CD4-positive, alpha-beta T cell (primary cell): Measurements from ENCODE around the gene RALGAPA1. TPM values are rescaled to one million over a fixed set of nuclear protein-coding genes. Genes with fewer than 3 reads are reported as not detected.

ENCODE experiments used
- ATAC-seq: fragments of 200-7000 bp; cut with Tn5 transposase; one replicate; pipeline ENCODE4 v1.10.0; 2022; ENCODE audit warnings: mild to moderate bottlenecking; ENCODE audit not compliant: poor library complexity
- CTCF ChIA-PET: fragments of 350-600 bp; sonication (Branson Sonifier 250); formaldehyde crosslinking; loops from one replicate; lab custom pipeline; 2021; ENCODE audit warnings: antibody characterized with exemption, inconsistent platforms; lab: Charles Lee
- POLR2A ChIA-PET: fragments of 350-600 bp; sonication (Branson Sonifier 250); formaldehyde crosslinking; loops from one replicate; lab custom pipeline; 2021; ENCODE audit warnings: antibody characterized with exemption, inconsistent platforms; lab: Charles Lee
- DNase-seq, 14 experiments: peaks; one replicate each; pipeline ENCODE4 v3.0.0-alpha.2; 2013 to 2020; ENCODE audit warnings: mixed read lengths in 2 of 14
- H3K27ac ChIP-seq, 2 donors: one replicate each; pipeline versions ENCODE4 v1.5.1 to v1.7.0; 2013; ENCODE audit warnings: low read length in 2 of 2, low read depth in 1 of 2, mild to moderate bottlenecking in 1 of 2
- H3K27me3 ChIP-seq, 2 experiments: 1 replicate in 1 of 2; 2 replicates in 1 of 2; pipeline versions ENCODE4 v1.6.1 to v1.7.0; 2013; ENCODE audit warnings: low read length in 2 of 2, control low read depth in 1 of 2, mild to moderate bottlenecking in 1 of 2, moderate library complexity in 1 of 2; ENCODE audit not compliant: insufficient read depth in 2 of 2, control insufficient read depth in 1 of 2
- H3K36me3 ChIP-seq: one replicate; pipeline ENCODE4 v1.6.1; 2013; ENCODE audit warnings: low read length, control low read depth; ENCODE audit not compliant: insufficient read depth
- H3K4me1 ChIP-seq: one replicate; pipeline ENCODE4 v1.6.1; 2013; ENCODE audit warnings: low read length, control low read depth; ENCODE audit not compliant: insufficient read depth
- H3K4me3 ChIP-seq: one replicate; pipeline ENCODE4 v1.5.1; 2013; ENCODE audit warnings: mild to moderate bottlenecking, low read length, moderate library complexity
- H3K9me3 ChIP-seq, 2 experiments: 1 replicate in 1 of 2; 2 replicates in 1 of 2; pipeline versions ENCODE4 v1.6.1 to v1.7.0; 2013; ENCODE audit warnings: low read length in 2 of 2, mild to moderate bottlenecking in 2 of 2, control low read depth in 1 of 2, moderate library complexity in 1 of 2; ENCODE audit not compliant: control insufficient read depth in 1 of 2, insufficient read depth in 1 of 2
- H3K27ac Mint-ChIP-seq: one replicate; pipeline ENCODE4 v1.8.0; 2020; ENCODE audit warnings: mixed read lengths
- H3K27me3 Mint-ChIP-seq: one replicate; pipeline ENCODE4 v1.8.0; 2021; ENCODE audit warnings: mixed read lengths
- H3K36me3 Mint-ChIP-seq: one replicate; pipeline ENCODE4 v1.8.0; 2021; ENCODE audit warnings: low read depth, mixed read lengths
- H3K4me1 Mint-ChIP-seq: one replicate; pipeline ENCODE4 v1.8.0; 2021; ENCODE audit warnings: low read depth, mixed read lengths
- H3K4me3 Mint-ChIP-seq: one replicate; pipeline ENCODE4 v1.8.0; 2020; ENCODE audit warnings: mild to moderate bottlenecking, mixed read lengths
- H3K9me3 Mint-ChIP-seq: one replicate; pipeline ENCODE4 v1.8.0; 2020; ENCODE audit warnings: mixed read lengths
- CTCF ChIP-seq: fragments of 200-600 bp; IDR thresholded peaks from one replicate; pipeline ENCODE4 v1.8.0; 2022; ENCODE audit warnings: antibody characterized with exemption, mild to moderate bottlenecking
- intact Hi-C, 2 experiments: fragments of 100-400 bp; cut with DNase I in 1 of 2; cut with micrococcal nuclease in 1 of 2; formaldehyde crosslinking; loops; one replicate each; pipeline versions ENCODE4 v1.15.1 to v1.9.0; 2023 to 2025; cut with DNase I, micrococcal nuclease
- total RNA-seq, 174 experiments: library from RNA in 2 of 174; stranded (reverse) in 2 of 174; gene quantifications; one replicate each; pipeline ENCODE4 v1.2.3 and lab custom pipeline; 2021 to 2026

The RALGAPA1 gene
- total RNA-seq, 2 experiments from 2014 or later = 72.0 to 75.5 TPM

- no peak for ATAC-seq
- Histone ChIP-seq H3K27me3 (no peaks in the 10 kb centered on the region), H3K9me3 (no peaks in the 10 kb centered on the region), H3K4me3 (no peak overlapping the region), H3K27ac (no peak overlapping the region), H3K4me1 (peaks cover 8% of the 10 kb centered on the region), H3K36me3 (no peaks in the 10 kb centered on the region)
- H3K36me3 Mint-ChIP-seq = peaks cover 47% of the 10 kb centered on the region
- CTCF ChIA-PET = interaction anchor here (1.2 to 1.5 kb wide), 2 partner anchors 8 to 10 kb away, joined by 3 read pairs; no protein-coding TSS in a partner anchor
- POLR2A ChIA-PET = no interaction called here
- no peak overlapping the region for H3K4me3 Mint-ChIP-seq
- no peak overlapping the region for H3K27ac Mint-ChIP-seq
- H3K27me3 Mint-ChIP-seq = no peaks in the 10 kb centered on the region
- TF ChIP-seq CTCF = no peak
- intact Hi-C loops = loop anchor here (2.0 to 5.0 kb wide), 2 partner anchors 41 to 43 kb away; partner anchors contain the start of gene RALGAPA1 (in 2 of the 2)
- no peak for DNase-seq
- H3K9me3 Mint-ChIP-seq = no peaks in the 10 kb centered on the region
- H3K4me1 Mint-ChIP-seq = peaks cover 18% of the 10 kb centered on the region
Measured at GRCh38 chr14:35766036-35766699, 42.9 kb downstream of the RALGAPA1 start.

GRCh38 chr14:35761922-35762321 is 47.2 kb downstream of the RALGAPA1 start:
- Mint-ChIP-seq H3K4me1 (peaks cover 13% of the 10 kb centered on the region), H3K9me3 (no peaks in the 10 kb centered on the region), H3K27ac (no peak overlapping the region), H3K36me3 (peaks cover 46% of the 10 kb centered on the region), H3K4me3 (no peak overlapping the region), H3K27me3 (no peaks in the 10 kb centered on the region)
- ChIA-PET POLR2A (interaction anchor here (0.9 kb wide), 1 partner anchor 69 kb away, joined by 3 read pairs; no protein-coding TSS in a partner anchor), CTCF (interaction anchor here (1.1 kb wide), 1 partner anchor 75 kb away, joined by 3 read pairs; no protein-coding TSS in a partner anchor)
- no peak overlapping the region for H3K4me3 ChIP-seq
- DNase-seq (no peak), ATAC-seq (no peak)
- H3K27me3 ChIP-seq = no peaks in the 10 kb centered on the region
- TF ChIP-seq CTCF = no peak
- intact Hi-C loops = no loop called here
- no peak overlapping the region for H3K27ac ChIP-seq
- H3K36me3 ChIP-seq = peaks cover 11% of the 10 kb centered on the region
- H3K9me3 ChIP-seq = no peaks in the 10 kb centered on the region
- peaks cover 8% of the 10 kb centered on the region for H3K4me1 ChIP-seq

GRCh38 chr14:35760143-35760542 is 49.0 kb downstream of the RALGAPA1 start:
- Histone ChIP-seq H3K27me3 (no peaks in the 10 kb centered on the region), H3K36me3 (peaks cover 25% of the 10 kb centered on the region), H3K27ac (no peak overlapping the region), H3K4me3 (no peak overlapping the region), H3K9me3 (no peaks in the 10 kb centered on the region), H3K4me1 (no peaks in the 10 kb centered on the region)
- Mint-ChIP-seq H3K4me3 (no peak overlapping the region), H3K36me3 (peaks cover 49% of the 10 kb centered on the region), H3K4me1 (no peaks in the 10 kb centered on the region), H3K27ac (no peak overlapping the region), H3K27me3 (no peaks in the 10 kb centered on the region), H3K9me3 (no peaks in the 10 kb centered on the region)
- intact Hi-C loops = no loop called here
- POLR2A ChIA-PET = no interaction called here
- DNase-seq (no peak), ATAC-seq (no peak)
- no peak for TF ChIP-seq CTCF
- CTCF ChIA-PET = no interaction called here
